GM18526 (cell line): ENCODE measurements around the gene CARMIL1.

Experiments
- POLR2A ChIP-seq: IDR thresholded peaks from 3 replicates; pipeline ENCODE4 v1.6.1; 2011; ENCODE audit not compliant: insufficient read length; ENCODE audit errors: extremely low read depth

CARMIL1 gene

GRCh38 chr6:25314509-25315175, 35.5 kb downstream of the CARMIL1 start:
- TF ChIP-seq POLR2A = no peak

- no peak for TF ChIP-seq POLR2A
Observed at GRCh38 chr6:25315194-25316177, 36.3 kb downstream of the CARMIL1 start.

- TF ChIP-seq POLR2A = no peak
Observed at GRCh38 chr6:25316626-25317025, 37.5 kb downstream of the CARMIL1 start.

- TF ChIP-seq POLR2A = no peak
Observed at GRCh38 chr6:25318589-25318988, 39.4 kb downstream of the CARMIL1 start.

GRCh38 chr6:25320459-25320858, 41.3 kb downstream of the CARMIL1 start:
- TF ChIP-seq POLR2A = no peak

GRCh38 chr6:25322692-25323091, 43.5 kb downstream of the CARMIL1 start:
- no peak for TF ChIP-seq POLR2A

- no peak for TF ChIP-seq POLR2A
Observed at GRCh38 chr6:25324066-25324762, 45.0 kb downstream of the CARMIL1 start.

- no peak for TF ChIP-seq POLR2A
Observed at GRCh38 chr6:25326126-25326525, 47.0 kb downstream of the CARMIL1 start.

- no peak for TF ChIP-seq POLR2A
Observed at GRCh38 chr6:25326960-25327359, 47.8 kb downstream of the CARMIL1 start.

- TF ChIP-seq POLR2A = no peak
Observed at GRCh38 chr6:25327432-25327831, 48.3 kb downstream of the CARMIL1 start.

- no peak for TF ChIP-seq POLR2A
Observed at GRCh38 chr6:25329161-25329817, 50.1 kb downstream of the CARMIL1 start.

- no peak for TF ChIP-seq POLR2A
Observed at GRCh38 chr6:25329982-25330381, 50.8 kb downstream of the CARMIL1 start.

- no peak for TF ChIP-seq POLR2A
Observed at GRCh38 chr6:25330796-25331685, 51.9 kb downstream of the CARMIL1 start.

- no peak for TF ChIP-seq POLR2A
Observed at GRCh38 chr6:25332165-25332564, 53.0 kb downstream of the CARMIL1 start.
